PC-9 (cell line): ENCODE measurements around the gene TMEM232. TPM values are rescaled to one million over a fixed set of nuclear protein-coding genes. Genes with fewer than 3 reads are reported as not detected.
"Not testable (repeated sequence)": the region's sequence is repeated elsewhere in the genome, so short reads cannot be mapped to it uniquely, and the experiment has no call there.

Experiments
- BruUV-seq: library from RNA; stranded (reverse); fragments of 400-500 nt; replicated peaks from 2 replicates; lab custom pipeline; 2021; lab: Mats Ljungman, UMichigan
- CTCF ChIA-PET: fragments of 300-600 bp; sonication (Branson Sonifier 250); formaldehyde crosslinking; loops from one replicate; lab custom pipeline; 2022; ENCODE audit warnings: antibody characterized with exemption; lab: Charles Lee
- POLR2A ChIA-PET: fragments of 300-600 bp; sonication (Branson Sonifier 250); formaldehyde crosslinking; loops from one replicate; lab custom pipeline; 2022; ENCODE audit warnings: antibody characterized with exemption; ENCODE audit not compliant: unreplicated experiment; lab: Charles Lee
- DNase-seq, 2 experiments: peaks; one replicate each; pipeline versions ENCODE4 v3.0.0 to v3.0.0-alpha.2; 2015 to 2022; ENCODE audit warnings: mixed read lengths in 1 of 2
- H2AFZ ChIP-seq: fragments of 200-600 bp; sonication (generic); 2 replicates; pipeline ENCODE4 v1.8.1; 2017; ENCODE audit warnings: antibody characterized with exemption
- H3F3A ChIP-seq: fragments of 200-600 bp; sonication (generic); 2 replicates; pipeline ENCODE4 v1.8.1; 2017; ENCODE audit warnings: antibody characterized with exemption, mild to moderate bottlenecking, low read depth; ENCODE audit not compliant: insufficient read depth
- H3K27ac ChIP-seq: fragments of 200-600 bp; sonication (generic); 2 replicates; pipeline ENCODE4 v1.6.1; 2016; ENCODE audit warnings: mixed run types
- H3K27me3 ChIP-seq: fragments of 200-600 bp; sonication (generic); 2 replicates; pipeline ENCODE4 v1.6.1; 2016; ENCODE audit warnings: low read depth, mixed run types; ENCODE audit not compliant: insufficient read depth
- H3K36me3 ChIP-seq: fragments of 200-600 bp; sonication (generic); 2 replicates; pipeline ENCODE4 v1.6.1; 2016; ENCODE audit warnings: low read depth, mixed run types
- H3K4me1 ChIP-seq: fragments of 200-600 bp; sonication (generic); replicated peaks from 2 replicates; pipeline ENCODE4 v1.6.1; 2016; ENCODE audit warnings: mixed run types; ENCODE audit not compliant: insufficient read depth
- H3K4me2 ChIP-seq: fragments of 200-600 bp; sonication (generic); 2 replicates; pipeline ENCODE4 v1.6.1; 2017; ENCODE audit warnings: mixed run types
- H3K4me3 ChIP-seq: fragments of 200-600 bp; sonication (generic); 2 replicates; pipeline ENCODE4 v1.6.1; 2016; ENCODE audit warnings: mixed run types
- H3K79me2 ChIP-seq: fragments of 200-600 bp; sonication (generic); 2 replicates; pipeline ENCODE4 v1.6.1; 2017; ENCODE audit warnings: low read depth, mixed run types
- H3K9me2 ChIP-seq: fragments of 200-600 bp; sonication (generic); 2 replicates; pipeline ENCODE4 v1.8.1; 2017; ENCODE audit warnings: mild to moderate bottlenecking; ENCODE audit not compliant: insufficient read depth
- H3K9me3 ChIP-seq: fragments of 200-600 bp; sonication (generic); 2 replicates; pipeline ENCODE4 v1.8.1; 2016; ENCODE audit warnings: low read depth; ENCODE audit not compliant: insufficient read depth
- H4K20me1 ChIP-seq: fragments of 200-600 bp; sonication (generic); 2 replicates; pipeline ENCODE4 v1.8.1; 2017; ENCODE audit not compliant: insufficient read depth
- CTCF ChIP-seq: fragments of 200-600 bp; sonication (generic); conservative IDR thresholded peaks from 2 replicates; pipeline ENCODE4 v1.6.1; 2017; ENCODE audit warnings: mixed run types, antibody characterized with exemption, mild to moderate bottlenecking, moderate library complexity
- EZH2 ChIP-seq: fragments of 200-600 bp; sonication (generic); IDR thresholded peaks from 2 replicates; pipeline ENCODE4 v1.8.0; 2017; ENCODE audit warnings: antibody characterized with exemption, low read depth
- intact Hi-C: fragments of 100-400 bp; cut with micrococcal nuclease; formaldehyde crosslinking; loops from one replicate; pipeline ENCODE4 v1.10.0; 2022; ENCODE audit not compliant: unreplicated experiment
- total RNA-seq: library from RNA; stranded (reverse); gene quantifications from 2 replicates; pipeline ENCODE4 v1.2.3, GENCODE V29; 2021

TMEM232 gene
- total RNA-seq, 1 experiment from 2014 or later, result 0.65 TPM

DNA sequence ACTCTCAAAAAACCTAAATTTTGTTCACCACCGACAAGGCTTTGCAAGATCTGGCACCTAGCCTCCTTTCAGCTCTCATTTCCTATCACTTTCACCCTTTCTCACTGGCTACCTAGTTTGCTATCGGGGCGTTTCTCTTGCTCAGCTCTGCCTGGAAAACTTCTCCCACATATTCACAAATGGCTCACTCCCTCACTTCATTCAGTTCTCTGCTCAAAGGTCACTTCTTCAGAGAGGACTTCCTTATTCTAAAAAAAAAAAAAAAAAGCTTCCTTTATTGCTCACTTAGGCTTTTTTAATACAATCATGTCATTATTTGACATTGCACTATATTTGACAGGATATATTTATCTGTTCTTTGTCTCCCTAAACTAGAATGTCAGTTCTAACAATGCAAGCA, 10.3 kb upstream of the TMEM232 start:
- H3K4me3 ChIP-seq, result no peak overlapping the region
- no peaks in the 10 kb centered on the region for H3K9me3 ChIP-seq
- POLR2A ChIA-PET, result no interaction called here

DNA sequence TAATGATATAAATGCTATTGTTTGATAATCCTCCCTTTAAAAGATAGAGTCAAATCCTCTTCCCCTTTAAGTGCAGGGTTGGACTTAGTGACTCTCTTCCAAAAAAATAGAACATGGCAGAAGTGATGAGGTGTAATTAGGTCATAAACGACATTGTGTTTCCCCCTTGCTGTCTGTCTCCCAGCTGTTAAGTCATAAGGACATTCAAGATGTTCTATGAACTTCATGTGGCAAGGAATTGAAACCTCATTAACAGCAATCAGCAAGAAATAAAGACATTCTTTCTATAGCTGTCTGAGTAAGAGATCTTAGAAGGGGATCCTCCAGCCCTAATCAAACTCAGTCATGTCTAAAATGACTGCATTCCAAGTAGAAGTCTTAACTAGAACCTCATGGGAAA, 9.1 kb upstream of the TMEM232 start:
- no peak overlapping the region for H3K4me2 ChIP-seq
- CTCF ChIA-PET, result no interaction called here
- H3K27me3 ChIP-seq, result no peaks in the 10 kb centered on the region; the same call in 1 of the 2 replicates
- no TSS peak for BruUV-seq
- intact Hi-C loops, result no loop called here
- no peaks in the 10 kb centered on the region for H3K9me2 ChIP-seq
- no peaks in the 10 kb centered on the region for H3K9me3 ChIP-seq
- DNase-seq, result no peak
- no peak overlapping the region for H2AFZ ChIP-seq
- H3F3A ChIP-seq, result peaks cover 7% of the 10 kb centered on the region; the same call in 1 of the 2 replicates
- H3K4me1 ChIP-seq, result peaks cover 26% of the 10 kb centered on the region; the same call in 1 of the 2 replicates
- no peak overlapping the region for H3K27ac ChIP-seq
- H3K79me2 ChIP-seq, result peaks cover 15% of the 10 kb centered on the region
- no peak overlapping the region for H3K4me3 ChIP-seq
- no peaks in the 10 kb centered on the region for H4K20me1 ChIP-seq
- POLR2A ChIA-PET, result no interaction called here
- H3K36me3 ChIP-seq, result no peaks in the 10 kb centered on the region
- TF ChIP-seq CTCF (no peak), EZH2 (no peak)

More for the DNA sequence above, 10.3 kb upstream of the TMEM232 start:
- Histone ChIP-seq H3K36me3 (no peaks in the 10 kb centered on the region), H4K20me1 (no peaks in the 10 kb centered on the region), H3F3A (peaks cover 7% of the 10 kb centered on the region; the same call in 1 of the 2 replicates), H3K4me1 (peaks cover 26% of the 10 kb centered on the region; the same call in 1 of the 2 replicates), H3K27ac (no peak overlapping the region), H3K27me3 (no peaks in the 10 kb centered on the region; the same call in 1 of the 2 replicates), H3K79me2 (peaks cover 23% of the 10 kb centered on the region), H3K9me2 (no peaks in the 10 kb centered on the region), H3K4me2 (peak overlapping the region; percentile 55), H2AFZ (no peak overlapping the region; the same call in 1 of the 2 replicates)
- no TSS peak for BruUV-seq
- CTCF ChIA-PET, result interaction anchor here (0.7 kb wide), 1 partner anchor 10 kb away, joined by 3 read pairs; no protein-coding TSS in a partner anchor
- intact Hi-C loops, result no loop called here
- no peak for DNase-seq
- no peak for TF ChIP-seq EZH2
- no peak for TF ChIP-seq CTCF

- Histone ChIP-seq H3F3A (peaks cover 2% of the 10 kb centered on the region; the same call in 1 of the 2 replicates), H3K4me3 (no peak overlapping the region), H3K9me2 (no peaks in the 10 kb centered on the region), H3K36me3 (no peaks in the 10 kb centered on the region), H4K20me1 (no peaks in the 10 kb centered on the region), H3K4me2 (no peak overlapping the region), H3K27me3 (no peaks in the 10 kb centered on the region; the same call in 1 of the 2 replicates), H3K79me2 (0 out of 2 replicates have a peak, but pooled peaks cover under 1% of the 10 kb centered on the region), H3K9me3 (no peaks in the 10 kb centered on the region), H3K4me1 (peaks cover 17% of the 10 kb centered on the region; the same call in 1 of the 2 replicates), H3K27ac (no peak overlapping the region), H2AFZ (no peak overlapping the region)
- ChIA-PET POLR2A (no interaction called here), CTCF (no interaction called here)
- DNase-seq, result no peak
- intact Hi-C loops, result no loop called here
- no TSS peak for BruUV-seq
- no peak for TF ChIP-seq EZH2
- no peak for TF ChIP-seq CTCF
Measured at GRCh38 chr5:110734101-110734500, 7.6 kb upstream of the TMEM232 start.

DNA sequence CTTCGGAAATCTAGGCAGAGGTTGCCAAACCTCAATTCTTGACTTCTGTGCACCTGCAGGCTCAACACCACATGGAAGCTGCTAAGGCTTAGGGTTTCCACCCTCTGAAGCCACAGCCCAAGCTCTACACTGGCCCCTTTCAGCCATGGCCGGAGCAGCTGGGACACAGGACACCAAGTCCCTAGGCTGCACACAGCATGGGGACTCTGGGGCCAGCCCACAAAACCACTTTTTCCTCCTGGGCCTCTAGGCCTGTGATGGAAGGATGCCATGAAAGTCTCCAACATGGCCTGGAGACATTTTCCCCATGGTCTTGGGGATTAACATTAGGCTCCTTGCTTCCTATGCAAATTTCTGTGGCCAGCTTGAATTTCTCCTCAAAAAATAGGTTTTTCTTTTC, 5.0 kb upstream of the TMEM232 start:
- H3K9me2 ChIP-seq, intact Hi-C loops, H3K4me3 ChIP-seq, H4K20me1 ChIP-seq, H3K79me2 ChIP-seq, H3K36me3 ChIP-seq, POLR2A ChIA-PET, DNase-seq, H3K4me1 ChIP-seq, H3K27ac ChIP-seq, H3K9me3 ChIP-seq, H2AFZ ChIP-seq, H3K27me3 ChIP-seq, H3F3A ChIP-seq, H3K4me2 ChIP-seq, BruUV-seq, CTCF ChIA-PET: not testable (repeated sequence)
